ENCODE data around the gene ARRB1.

Gene ARRB1

DNA sequence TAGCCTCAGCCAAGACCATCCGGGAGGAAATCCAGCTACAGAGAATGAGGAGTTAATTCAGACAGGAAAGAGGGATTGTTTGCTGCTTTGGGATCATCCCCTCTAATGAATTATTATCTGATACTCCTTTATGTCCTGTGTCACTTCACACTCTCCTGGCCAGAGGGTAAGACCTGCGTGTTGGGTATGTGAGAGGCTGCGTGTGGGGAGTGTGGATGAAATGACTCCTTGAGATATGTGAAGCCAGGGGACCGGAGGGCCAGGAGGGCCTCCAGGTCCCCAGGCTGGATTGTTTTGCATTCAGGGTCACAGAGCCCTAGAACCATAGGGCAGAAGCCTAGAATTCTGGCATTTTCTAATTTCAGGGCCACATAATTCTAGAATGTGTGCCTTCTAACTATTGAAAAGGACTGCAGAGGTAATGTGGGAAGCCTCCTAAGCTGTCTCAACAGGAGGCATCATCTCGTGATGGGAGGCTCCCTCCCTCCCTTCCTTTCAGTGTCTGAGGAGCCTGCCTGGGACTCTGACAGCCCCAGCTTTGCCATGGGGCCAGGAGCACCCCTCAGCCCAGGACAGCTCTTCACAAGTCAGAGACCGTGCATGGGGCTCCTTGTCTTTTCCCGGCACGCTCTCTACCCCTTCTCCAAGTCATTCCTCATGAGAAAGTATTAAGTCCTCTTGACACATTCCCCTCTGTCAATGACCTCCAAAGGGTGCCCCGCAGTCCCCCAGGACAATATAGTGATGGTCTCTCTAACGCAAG lies 107.2 kb downstream of the ARRB1 start:
- no peak for DNase-seq

- DNase-seq = no peak
Measured at GRCh38 chr11:75242722-75243600, 108.5 kb downstream of the ARRB1 start.

GRCh38 chr11:75241906-75242644 lies 109.4 kb downstream of the ARRB1 start:
- peak in 1 of 2 experiments; percentile 39 for DNase-seq

GRCh38 chr11:75241036-75241905 lies 110.2 kb downstream of the ARRB1 start:
- peak; percentile 90 to 95 for DNase-seq

DNA sequence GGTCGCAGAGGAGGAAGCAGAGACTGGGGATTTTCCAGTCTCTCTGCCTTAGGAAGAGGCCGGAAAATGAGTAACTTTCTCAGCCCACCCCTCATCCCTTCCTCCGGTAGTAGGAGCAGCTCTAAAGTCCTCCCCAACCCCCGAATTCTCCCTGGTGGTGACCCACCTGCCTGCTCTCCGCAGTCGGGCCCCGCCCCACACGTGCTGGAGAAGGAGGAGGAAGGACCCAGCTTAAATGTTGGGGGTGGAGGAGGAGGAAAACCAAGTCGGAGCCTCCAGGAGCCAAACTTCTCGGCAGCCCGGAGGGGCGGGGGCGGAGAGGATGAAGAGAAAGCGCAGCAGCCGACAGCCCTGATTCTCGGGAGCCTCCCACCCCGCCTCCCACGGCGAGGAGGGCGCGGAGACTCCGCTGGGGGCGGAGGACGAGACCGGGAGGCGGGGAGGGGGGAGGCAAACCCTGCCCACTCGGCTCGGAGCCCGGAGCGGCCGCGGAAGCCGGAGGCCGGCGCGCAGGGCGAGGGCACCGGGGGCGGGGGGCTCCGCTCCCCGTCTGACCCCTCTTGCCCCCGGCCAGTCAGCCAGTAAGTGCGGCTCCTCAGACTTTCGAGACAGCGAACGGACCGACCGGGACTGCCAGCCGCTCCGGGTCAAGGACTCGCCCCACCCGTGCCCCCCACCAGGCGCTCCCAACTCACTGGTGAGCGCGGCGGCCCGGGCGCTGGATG lies 111.0 kb downstream of the ARRB1 start, which contains the start of gene TPBGL:
TSS of gene TPBGL (plus strand) at position 464 of the 725 bp plus-strand sequence. CDS start 276 bp downstream, outside the sequence.
- DNase-seq = peak; percentile 36 to 40

- DNase-seq = no peak
Measured at GRCh38 chr11:75239531-75240290, 111.8 kb downstream of the ARRB1 start.

DNA sequence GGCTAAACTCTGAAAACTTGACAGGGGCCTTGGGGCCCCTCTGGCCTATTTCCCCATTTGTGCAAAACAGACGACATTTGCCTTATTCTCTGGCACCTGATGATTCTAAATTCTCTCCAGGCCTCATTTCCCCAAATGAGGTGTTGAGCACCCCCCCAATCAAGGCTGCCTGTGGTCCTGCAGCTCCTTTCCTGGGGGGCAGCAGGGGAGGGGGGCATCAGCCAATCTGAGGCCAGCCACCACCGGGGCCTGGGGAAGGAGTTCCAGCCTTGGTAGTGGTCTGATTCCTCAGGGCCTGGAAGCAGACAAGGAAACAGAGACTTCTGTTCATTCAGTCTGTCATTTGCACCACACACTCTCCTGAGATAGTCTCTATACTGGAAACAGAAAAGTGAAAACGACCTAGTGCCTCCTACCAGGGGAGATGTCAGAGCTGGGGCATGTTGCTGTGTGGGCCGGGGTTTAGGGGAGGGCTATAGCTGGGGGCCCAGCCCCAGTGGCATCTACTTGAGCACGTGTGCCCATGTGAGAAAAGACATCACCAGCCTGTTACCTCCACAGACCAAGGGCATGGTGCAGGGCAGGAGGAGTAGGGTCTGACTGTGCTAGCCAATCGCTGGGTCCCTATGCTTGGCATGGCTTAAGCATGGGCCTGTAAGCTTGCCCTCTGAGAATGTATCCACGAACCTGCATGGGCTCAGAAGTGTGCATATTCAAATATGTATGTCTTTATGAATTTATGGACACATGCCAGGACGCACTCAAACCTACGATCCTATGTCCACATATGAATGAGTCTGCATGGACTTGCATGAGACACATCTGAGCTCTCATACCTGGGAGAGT lies 112.6 kb downstream of the ARRB1 start:
- no peak for DNase-seq

GRCh38 chr11:75237050-75237449 lies 114.4 kb downstream of the ARRB1 start:
- DNase-seq = no peak

- DNase-seq = no peak
Measured at GRCh38 chr11:75236062-75236461, 115.4 kb downstream of the ARRB1 start.

GRCh38 chr11:75233754-75234172 lies 117.7 kb downstream of the ARRB1 start:
- no peak for DNase-seq

DNA sequence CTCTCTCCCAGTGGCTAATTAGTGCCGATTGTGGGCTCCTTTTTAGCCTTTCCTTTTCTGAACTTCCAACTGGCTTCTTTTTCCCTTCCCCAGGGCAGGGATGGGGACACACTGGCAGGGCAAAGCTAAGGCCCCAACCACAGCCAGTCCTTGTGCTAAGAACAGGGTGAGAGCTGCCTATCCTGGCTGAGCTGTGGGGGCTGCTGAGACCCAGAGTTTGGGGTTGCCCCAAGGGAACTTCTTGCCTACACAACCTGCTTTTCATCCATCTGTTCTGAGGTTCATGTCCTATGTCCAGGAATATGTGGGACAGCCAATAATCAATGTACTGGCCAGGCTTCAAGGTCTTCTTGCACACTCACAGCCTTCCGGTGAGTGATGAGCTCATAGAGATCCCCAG lies 120.8 kb downstream of the ARRB1 start:
- DNase-seq = no peak

GRCh38 chr11:75229466-75229865 lies 122.0 kb downstream of the ARRB1 start:
- no peak for DNase-seq

- no peak for DNase-seq
Measured at GRCh38 chr11:75225794-75226193, 125.7 kb downstream of the ARRB1 start.

DNA sequence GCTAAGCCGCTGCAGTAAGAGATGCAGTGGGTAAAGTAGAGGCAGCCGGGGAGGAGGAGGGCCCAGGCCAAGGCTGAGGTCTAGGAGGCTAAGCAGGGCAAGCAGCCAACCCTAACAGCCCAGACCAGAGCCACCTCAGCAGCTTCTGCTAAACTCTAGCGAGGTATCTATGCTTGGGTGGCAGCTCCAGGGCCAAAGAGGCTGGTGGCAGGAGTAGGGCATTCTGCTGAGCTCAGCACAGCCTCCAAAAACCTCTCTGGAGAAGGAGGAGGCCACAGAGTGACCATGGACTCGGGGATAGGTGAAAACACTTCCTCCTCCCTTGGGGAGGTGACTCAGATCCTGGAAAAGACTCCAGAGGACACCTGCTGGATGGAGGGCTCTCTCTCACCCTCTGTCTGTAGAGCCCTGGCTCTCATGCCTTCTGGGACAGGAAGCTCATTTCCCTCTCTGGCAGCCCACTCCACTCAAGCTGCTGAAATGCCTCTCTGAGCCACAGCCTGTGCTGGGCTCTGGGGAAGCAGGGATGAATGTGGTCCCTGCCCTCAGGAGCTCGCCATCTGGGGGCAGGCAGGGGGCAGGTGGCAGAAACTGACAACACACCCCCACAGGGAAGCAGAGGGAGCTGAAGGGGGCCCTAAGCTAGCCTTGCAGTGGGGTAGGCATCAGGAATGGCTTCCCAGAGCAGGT lies 127.4 kb downstream of the ARRB1 start:
- no peak for DNase-seq

- no peak for DNase-seq
Measured at GRCh38 chr11:75219869-75220268, 131.6 kb downstream of the ARRB1 start.

- no peak for DNase-seq
Measured at GRCh38 chr11:75214843-75215242, 136.6 kb downstream of the ARRB1 start.

GRCh38 chr11:75214411-75214821 lies 137.0 kb downstream of the ARRB1 start:
- DNase-seq = peak; percentile 79 to 83

Measured in activated T-cell treated with anti-CD3 and anti-CD28 coated beads, Interleukin-2, amount 50 U/mL, for 48 hours (primary cell).